NCI-H1436 treated with DMSO at 0.1 percent for 48 hours (cell line): ENCODE measurements around the gene TGM3.

Source experiments
- DNase-seq: peaks from one replicate; lab custom pipeline; 2025; lab: John Stamatoyannopoulos, UW

TGM3 gene

GRCh38 chr20:2337142-2337541 is 41.3 kb downstream of the TGM3 start:
- no peak for DNase-seq

GRCh38 chr20:2338411-2339066 is 42.7 kb downstream of the TGM3 start:
- DNase-seq = no peak

GRCh38 chr20:2340136-2340535 is 44.3 kb downstream of the TGM3 start:
- DNase-seq = no peak

- DNase-seq = no peak
These were observed 45.0 kb downstream of the TGM3 start for GRCh38 chr20:2340823-2341222.

- DNase-seq = no peak
These were observed 45.5 kb downstream of the TGM3 start for GRCh38 chr20:2341336-2341735.

- no peak for DNase-seq
These were observed 46.4 kb downstream of the TGM3 start for GRCh38 chr20:2342243-2342642.

- no peak for DNase-seq
These were observed 50.4 kb downstream of the TGM3 start for GRCh38 chr20:2346188-2346587.

GRCh38 chr20:2348336-2348735 is 52.5 kb downstream of the TGM3 start:
- no peak for DNase-seq

GRCh38 chr20:2349801-2350200 is 54.0 kb downstream of the TGM3 start:
- no peak for DNase-seq

GRCh38 chr20:2350606-2351005 is 54.8 kb downstream of the TGM3 start:
- DNase-seq = no peak

- DNase-seq = no peak
These were observed 57.4 kb downstream of the TGM3 start for GRCh38 chr20:2353231-2353630.

- no peak for DNase-seq
These were observed 61.3 kb downstream of the TGM3 start for GRCh38 chr20:2357114-2357513.

GRCh38 chr20:2358006-2358405 is 62.2 kb downstream of the TGM3 start:
- no peak for DNase-seq

GRCh38 chr20:2361035-2361593 is 65.3 kb downstream of the TGM3 start:
- no peak for DNase-seq

- DNase-seq = no peak
These were observed 67.4 kb downstream of the TGM3 start for GRCh38 chr20:2363187-2363586.

GRCh38 chr20:2363587-2363986 is 67.8 kb downstream of the TGM3 start:
- DNase-seq = no peak

GRCh38 chr20:2364044-2364443 is 68.2 kb downstream of the TGM3 start:
- no peak for DNase-seq

- no peak for DNase-seq
These were observed 69.3 kb downstream of the TGM3 start for GRCh38 chr20:2365091-2365490.

GRCh38 chr20:2365666-2366065 is 69.9 kb downstream of the TGM3 start:
- no peak for DNase-seq

GRCh38 chr20:2368621-2369020 is 72.8 kb downstream of the TGM3 start:
- no peak for DNase-seq

GRCh38 chr20:2373098-2373497 is 77.3 kb downstream of the TGM3 start:
- no peak for DNase-seq

- DNase-seq = no peak
These were observed 78.7 kb downstream of the TGM3 start for GRCh38 chr20:2374346-2375125.

- DNase-seq = no peak
These were observed 83.1 kb downstream of the TGM3 start for GRCh38 chr20:2378893-2379292.
